Stomach (tissue), 9 donors: Measurements from ENCODE around the gene DPF1. TPM values are rescaled to one million over a fixed set of nuclear protein-coding genes. Genes with fewer than 3 reads are reported as not detected.

Source experiments
- DNase-seq, 2 donors: peaks; one replicate each; pipeline versions ENCODE4 v3.0.0 to v3.0.0-alpha.2; 2013 to 2019
- H3K27ac ChIP-seq, 5 donors: fragments of 200-600 bp in 4 of 5; sonication (generic) in 4 of 5; one replicate each; pipeline ENCODE4 v1.5.1; 2013 to 2019; ENCODE audit warnings: mild to moderate bottlenecking in 1 of 5, moderate library complexity in 1 of 5
- H3K27me3 ChIP-seq, 3 donors: fragments of 200-600 bp; sonication (generic); one replicate each; pipeline ENCODE4 v1.5.1; 2017 to 2019; ENCODE audit warnings: mixed run types in 1 of 3
- H3K36me3 ChIP-seq, 4 donors: fragments of 200-600 bp; sonication (generic); 1 replicate in 3 of 4; 2 replicates in 1 of 4; pipeline ENCODE4 v1.5.1; 2016 to 2019
- H3K4me1 ChIP-seq, 4 donors: fragments of 200-600 bp; sonication (generic); one replicate each; pipeline ENCODE4 v1.5.1; 2016 to 2019
- H3K4me3 ChIP-seq, 4 donors: fragments of 200-600 bp; sonication (generic) in 3 of 4; one replicate each; pipeline ENCODE4 v1.5.1; 2016 to 2019; ENCODE audit warnings: mild to moderate bottlenecking in 1 of 4
- H3K9me3 ChIP-seq, 4 donors: fragments of 200-600 bp; sonication (generic); one replicate each; pipeline ENCODE4 v1.5.1; 2016 to 2019
- EP300 ChIP-seq: sonication (generic); formaldehyde crosslinking; IDR thresholded peaks from one replicate; pipeline ENCODE4 v1.6.1; 2017; ENCODE audit warnings: antibody characterized with exemption
- POLR2A ChIP-seq, 4 donors: fragments of 450-650 bp; IDR thresholded peaks; one replicate each; pipeline ENCODE4 v1.6.1; 2016; ENCODE audit warnings: antibody characterized with exemption in 4 of 4, control low read depth in 2 of 4, mild to moderate bottlenecking in 1 of 4, moderate library complexity in 1 of 4
- POLR2AphosphoS5 ChIP-seq, 3 donors: sonication (generic); formaldehyde crosslinking; IDR thresholded peaks; one replicate each; pipeline ENCODE4 v1.6.1; 2016; ENCODE audit warnings: antibody characterized with exemption in 3 of 3
- WGBS, 5 donors: extraction: QIAGEN DNeasy Blood & Tissue Kit in 3 of 5; methylation state at CpG; one replicate each; pipeline versions ENCODE4 v1.1.5 to v1.1.7; 2013 to 2018; 5-methylcytosine and 5-hydroxymethylcytosine counted together
- intact Hi-C: fragments of 100-400 bp; cut with DNase I; formaldehyde crosslinking; loops from one replicate; pipeline ENCODE4 v1.15.1; 2023; ENCODE audit warnings: low total_unique reads
- polyA plus RNA-seq, 3 donors: library from polyadenylated mRNA; stranded (reverse); fragments of 200-250 nt; gene quantifications; one replicate each; pipeline ENCODE4 v1.2.3, GENCODE V29; 2013
- total RNA-seq, 5 donors: library from RNA; depleted of rRNA; stranded (reverse); fragments of >200 nt; gene quantifications; one replicate each; pipeline versions ENCODE4 v1.1.0 to v1.2.3, GENCODE V29; 2014 to 2016
- TF ChIP-seq, protein P1 (sequence below), 7 experiments: fragments of 450-650 bp in 4 of 7; fragments of 200-600 bp in 3 of 7; sonication (generic) in 3 of 7; IDR thresholded peaks; one replicate each; pipeline ENCODE4 v1.5.1; 2016 to 2019; ENCODE audit warnings: antibody characterized with exemption in 7 of 7, control low read depth in 2 of 7, mild to moderate bottlenecking in 1 of 7
- donor health status: healthy with polysubstance abuse.
- donor health status: Bipolar disorder and iron deficiency.
- donor health status: healthy.

DPF1 gene
- total and polyA plus RNA-seq, 8 donors: 0.12 to 0.43 TPM; not detected in 6

DNA sequence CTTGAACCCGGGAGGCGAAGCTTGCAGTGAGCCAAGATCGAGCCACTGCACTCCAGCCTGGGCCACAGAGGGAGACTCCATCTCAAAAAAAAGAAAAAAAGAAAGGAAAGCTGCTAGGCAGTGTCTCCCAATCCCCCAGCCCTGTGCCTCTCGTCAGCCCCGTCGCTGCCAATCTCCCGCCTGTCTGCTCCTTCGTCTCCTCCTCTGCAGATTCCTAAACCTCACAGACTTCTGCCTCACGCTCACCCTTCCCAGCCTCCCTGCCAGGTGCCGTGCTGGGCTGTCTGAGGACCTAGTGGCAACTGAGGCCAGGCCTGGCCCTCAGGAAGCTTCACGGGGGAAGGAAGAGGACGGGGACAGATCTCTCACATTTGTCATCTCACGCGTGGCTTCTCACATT, 21.5 kb downstream of the DPF1 start:
- no peak for TF ChIP-seq POLR2AphosphoS5 (IDR thresholded peaks at IDR 0.05)
- no peak for TF ChIP-seq POLR2A (IDR thresholded peaks at IDR 0.05)
- no peak for TF ChIP-seq EP300
- TF ChIP-seq, protein P1, sequence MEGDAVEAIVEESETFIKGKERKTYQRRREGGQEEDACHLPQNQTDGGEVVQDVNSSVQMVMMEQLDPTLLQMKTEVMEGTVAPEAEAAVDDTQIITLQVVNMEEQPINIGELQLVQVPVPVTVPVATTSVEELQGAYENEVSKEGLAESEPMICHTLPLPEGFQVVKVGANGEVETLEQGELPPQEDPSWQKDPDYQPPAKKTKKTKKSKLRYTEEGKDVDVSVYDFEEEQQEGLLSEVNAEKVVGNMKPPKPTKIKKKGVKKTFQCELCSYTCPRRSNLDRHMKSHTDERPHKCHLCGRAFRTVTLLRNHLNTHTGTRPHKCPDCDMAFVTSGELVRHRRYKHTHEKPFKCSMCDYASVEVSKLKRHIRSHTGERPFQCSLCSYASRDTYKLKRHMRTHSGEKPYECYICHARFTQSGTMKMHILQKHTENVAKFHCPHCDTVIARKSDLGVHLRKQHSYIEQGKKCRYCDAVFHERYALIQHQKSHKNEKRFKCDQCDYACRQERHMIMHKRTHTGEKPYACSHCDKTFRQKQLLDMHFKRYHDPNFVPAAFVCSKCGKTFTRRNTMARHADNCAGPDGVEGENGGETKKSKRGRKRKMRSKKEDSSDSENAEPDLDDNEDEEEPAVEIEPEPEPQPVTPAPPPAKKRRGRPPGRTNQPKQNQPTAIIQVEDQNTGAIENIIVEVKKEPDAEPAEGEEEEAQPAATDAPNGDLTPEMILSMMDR (IDR thresholded peaks at IDR 0.05): no peak
- Histone ChIP-seq H3K4me1 (no peaks in the 10 kb centered on the region), H3K27me3 (peaks cover 0 to 7% (median 0%) of the 10 kb centered on the region in 3 donors), H3K27ac (no peak overlapping the region), H3K36me3 (peaks cover 18 to 98% (median 96%) of the 10 kb centered on the region in 4 donors), H3K4me3 (no peak overlapping the region), H3K9me3 (no peaks in the 10 kb centered on the region)
- 92 to 95% (median 94%) methylated on average over 14 of the region's 14 CpGs for WGBS, 5 donors
- intact Hi-C loops: no loop called here
- no peak for DNase-seq

DNA sequence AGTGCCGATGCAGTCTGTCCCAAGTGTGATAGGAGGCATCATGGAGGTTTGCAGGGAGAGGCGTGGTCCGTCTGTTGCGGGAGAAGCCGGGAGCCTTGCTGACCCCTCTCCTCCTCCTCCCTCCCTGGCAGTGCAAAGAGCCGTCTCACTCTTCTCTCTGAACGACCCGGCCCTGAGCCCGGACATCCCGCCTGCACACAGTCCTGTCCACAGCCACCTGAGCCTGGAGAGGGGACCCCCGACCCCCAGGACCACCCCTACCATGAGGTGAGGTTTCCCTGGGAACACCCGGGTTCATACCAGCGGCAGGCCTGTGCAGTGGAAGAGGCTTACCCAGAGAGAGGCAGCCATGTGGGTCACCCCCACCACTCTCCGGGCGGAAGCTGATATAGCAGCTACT, 22.3 kb downstream of the DPF1 start:
- H3K4me3 ChIP-seq: no peak overlapping the region
- 89 to 93% (median 90%) methylated on average over 13 to 15 of the region's 15 CpGs for WGBS, 5 donors
- no peak overlapping the region for H3K27ac ChIP-seq
- intact Hi-C loops: no loop called here
- no peaks in the 10 kb centered on the region for H3K9me3 ChIP-seq
- H3K27me3 ChIP-seq: peaks cover 0 to 4% (median 0%) of the 10 kb centered on the region in 3 donors
- peaks cover 20 to 100% (median 98%) of the 10 kb centered on the region in 4 donors for H3K36me3 ChIP-seq
- DNase-seq: no peak
- no peak for TF ChIP-seq POLR2AphosphoS5 (IDR thresholded peaks at IDR 0.05)
- TF ChIP-seq POLR2A (IDR thresholded peaks at IDR 0.05): no peak
- TF ChIP-seq, protein P1 (IDR thresholded peaks at IDR 0.05): no peak
- no peaks in the 10 kb centered on the region for H3K4me1 ChIP-seq

DNA sequence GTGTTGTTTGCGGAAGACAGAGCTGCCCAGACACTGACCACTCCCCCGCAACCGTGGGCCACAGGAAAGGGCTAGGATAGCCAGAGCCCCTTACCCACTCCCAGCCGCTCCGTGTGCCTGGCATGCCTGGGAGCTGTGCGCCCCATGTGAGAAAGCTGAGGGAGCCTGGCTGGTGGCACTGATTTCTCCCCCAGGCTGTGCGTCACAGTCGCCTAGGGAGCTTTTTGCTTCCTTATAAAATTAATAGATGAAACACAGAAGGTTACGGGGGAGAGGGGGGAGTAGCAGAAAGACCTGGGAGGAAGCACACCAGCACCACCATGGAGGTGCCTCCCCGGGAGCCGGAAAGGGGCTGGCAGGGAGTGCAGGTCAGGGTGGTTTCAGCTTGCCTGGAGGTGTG, 24.7 kb downstream of the DPF1 start:
- Histone ChIP-seq H3K27ac (no peak overlapping the region), H3K4me3 (no peak overlapping the region), H3K9me3 (no peaks in the 10 kb centered on the region), H3K4me1 (no peaks in the 10 kb centered on the region), H3K36me3 (peaks cover 18 to 98% (median 94%) of the 10 kb centered on the region in 4 donors), H3K27me3 (no peaks in the 10 kb centered on the region)
- WGBS, 5 donors: 90 to 96% (median 94%) methylated on average over 11 of the region's 11 CpGs
- intact Hi-C loops: no loop called here
- no peak for TF ChIP-seq POLR2AphosphoS5 (IDR thresholded peaks at IDR 0.05)
- TF ChIP-seq POLR2A (IDR thresholded peaks at IDR 0.05): no peak
- TF ChIP-seq, protein P1 (IDR thresholded peaks at IDR 0.05): no peak
- TF ChIP-seq EP300: no peak
- DNase-seq: no peak

DNA sequence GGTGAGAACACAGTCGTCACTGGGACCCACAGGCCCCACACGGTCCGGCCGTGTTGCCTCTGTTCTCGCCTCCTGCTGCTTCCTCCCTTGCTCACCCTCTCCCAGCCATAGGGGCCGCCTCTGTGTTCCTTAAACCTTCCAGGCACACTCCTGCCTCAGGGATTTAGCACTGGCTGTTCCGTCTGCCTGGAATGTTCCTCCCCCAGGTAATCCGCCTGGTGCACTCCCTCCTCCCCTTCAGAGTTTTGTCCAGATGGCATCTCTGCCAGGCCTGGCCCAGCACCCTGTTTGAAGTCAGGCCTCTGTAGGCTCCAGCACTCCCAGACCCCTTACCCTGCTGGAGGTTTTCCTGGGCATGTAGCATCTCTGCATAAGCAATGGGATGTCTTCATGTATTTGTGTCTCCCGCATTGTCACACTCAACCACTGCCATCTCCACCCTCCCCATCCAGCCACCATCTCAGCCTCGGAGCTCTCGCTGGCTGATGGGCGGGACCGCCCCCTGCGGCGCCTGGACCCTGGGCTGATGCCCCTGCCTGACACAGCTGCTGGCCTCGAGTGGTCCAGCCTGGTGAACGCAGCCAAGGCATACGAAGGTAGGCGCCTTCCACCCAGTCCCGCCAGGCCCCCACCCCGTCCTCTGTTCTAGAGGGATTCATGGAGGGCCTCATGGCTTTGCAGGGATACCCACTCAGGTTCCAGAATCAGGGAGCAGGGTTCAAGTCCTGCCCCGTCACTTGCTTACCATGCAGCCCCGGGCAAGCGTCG, 25.9 kb downstream of the DPF1 start:
- no peak for DNase-seq
- no peak for TF ChIP-seq POLR2A (IDR thresholded peaks at IDR 0.05)
- TF ChIP-seq, protein P1 (IDR thresholded peaks at IDR 0.05): no peak
- no peak for TF ChIP-seq POLR2AphosphoS5 (IDR thresholded peaks at IDR 0.05)
- no peak for TF ChIP-seq EP300
- peaks cover 13 to 98% (median 93%) of the 10 kb centered on the region in 4 donors for H3K36me3 ChIP-seq
- intact Hi-C loops: no loop called here
- no peaks in the 10 kb centered on the region for H3K27me3 ChIP-seq
- H3K4me1 ChIP-seq: peaks cover 0 to 6% (median 2%) of the 10 kb centered on the region in 4 donors
- H3K9me3 ChIP-seq: no peaks in the 10 kb centered on the region
- H3K4me3 ChIP-seq: no peak overlapping the region
- 91 to 93% (median 92%) methylated on average over 25 of the region's 25 CpGs for WGBS, 5 donors
- no peak overlapping the region for H3K27ac ChIP-seq
